Midbrain (tissue), 1 donor: ENCODE data around the gene S100A16.
"Not testable (repeated sequence)": the region's sequence is repeated elsewhere in the genome, so short reads cannot be mapped to it uniquely, and the experiment has no call there.

Experiments used
- DNase-seq: peaks from one replicate; lab custom pipeline; 2025; lab: John Stamatoyannopoulos, UW

S100A16 gene, protein sequence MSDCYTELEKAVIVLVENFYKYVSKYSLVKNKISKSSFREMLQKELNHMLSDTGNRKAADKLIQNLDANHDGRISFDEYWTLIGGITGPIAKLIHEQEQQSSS

GRCh38 chr1:153612755-153613331, at the start of gene S100A16:
TSS of gene S100A16 (minus strand) at chr1:153613137. CDS start at chr1:153608151, 4,986 bp downstream.
- DNase-seq: peak; percentile 39

- DNase-seq: no peak
Observed at GRCh38 chr1:153662269-153662668, 49.3 kb upstream of the S100A16 start.

DNA sequence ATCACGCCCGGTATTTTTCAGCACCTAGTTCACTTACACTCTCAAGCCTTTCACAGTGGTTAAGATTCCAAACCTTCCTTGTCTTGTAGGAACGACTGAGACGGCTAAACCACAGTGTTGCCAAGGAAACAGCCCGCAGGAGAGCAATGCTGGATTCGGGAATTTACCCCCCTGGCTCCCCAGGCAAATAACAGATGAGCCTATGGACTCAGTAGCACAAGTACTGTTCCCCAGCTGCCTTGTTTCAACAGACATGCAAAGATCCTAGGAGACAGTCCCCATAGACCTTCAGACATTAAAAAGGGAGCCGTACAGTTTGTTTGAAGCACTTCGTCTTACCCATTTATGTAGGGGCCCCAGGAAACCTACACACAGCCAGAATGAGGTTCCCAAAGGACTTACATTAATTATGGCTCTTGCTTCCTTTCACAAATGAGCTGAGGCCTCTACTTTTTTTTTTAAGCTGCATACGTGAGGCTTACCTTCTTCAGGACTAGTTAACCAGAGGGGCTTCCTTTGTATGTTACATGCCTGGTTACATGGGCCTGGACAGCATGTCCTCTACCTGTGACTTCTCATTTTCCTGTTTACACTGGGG, 48.3 kb upstream of the S100A16 start:
- no peak for DNase-seq

GRCh38 chr1:153659656-153660055, 46.7 kb upstream of the S100A16 start:
- DNase-seq: no peak

DNA sequence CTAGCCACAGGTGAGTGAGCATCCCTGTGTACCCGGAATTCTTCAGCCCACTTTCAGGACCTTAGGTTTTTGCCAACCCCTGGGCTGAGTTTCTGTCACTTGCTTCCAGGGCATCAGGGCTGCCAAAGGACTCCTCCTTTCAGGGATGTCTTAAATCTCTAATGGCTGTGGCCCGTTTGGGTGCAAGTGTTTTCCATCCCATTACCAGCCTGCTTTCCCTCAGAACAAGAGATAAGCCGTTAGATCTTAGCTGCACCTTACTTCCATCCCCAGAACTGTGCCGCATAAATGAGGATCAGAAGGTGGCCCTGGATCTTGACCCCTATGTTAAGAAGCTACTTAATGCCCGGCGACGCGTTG, 46.2 kb upstream of the S100A16 start:
- DNase-seq: no peak

- DNase-seq: peak; percentile 90
Observed at GRCh38 chr1:153658400-153659174, 45.6 kb upstream of the S100A16 start, which contains the start of gene SNAPIN. TSS of gene SNAPIN (plus strand) at chr1:153658703. CDS start at chr1:153658744, 41 bp downstream.

- no peak for DNase-seq
Observed at GRCh38 chr1:153655333-153655732, 42.4 kb upstream of the S100A16 start.

DNA sequence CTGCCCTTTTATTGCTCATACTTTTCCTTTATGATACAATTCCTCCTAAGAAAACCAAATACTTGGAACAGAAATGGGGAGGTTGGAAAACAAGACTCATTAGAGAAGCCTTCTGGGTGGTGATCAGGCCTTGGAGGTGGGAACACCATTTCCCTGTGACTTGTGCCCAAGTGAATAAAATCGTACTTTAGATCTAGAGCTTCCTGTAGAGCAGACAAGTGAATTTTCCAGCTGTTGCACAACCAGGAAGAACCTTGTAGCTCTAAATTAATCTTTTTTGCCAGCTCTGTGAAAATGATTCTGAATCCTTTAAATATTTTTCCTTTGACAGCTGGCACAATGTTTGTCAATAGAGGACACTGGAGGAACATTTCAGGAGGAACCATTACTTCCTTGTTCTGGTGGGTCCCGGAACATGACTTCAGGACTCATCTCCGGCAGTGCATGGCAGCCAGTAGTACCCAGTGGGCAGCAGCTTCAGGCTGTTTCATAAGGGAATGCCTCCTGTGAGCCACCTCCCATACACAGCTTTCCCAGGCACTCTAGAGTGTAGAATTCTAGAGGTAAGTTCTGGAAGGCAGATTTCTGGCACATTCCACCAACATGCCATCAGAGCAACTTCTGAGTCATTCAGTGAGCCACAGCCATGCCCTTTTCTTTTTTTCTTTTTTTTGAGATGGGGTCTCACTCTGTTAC, 40.0 kb upstream of the S100A16 start:
- no peak for DNase-seq

- no peak for DNase-seq
Observed at GRCh38 chr1:153651771-153652170, 38.8 kb upstream of the S100A16 start.

- peak; percentile 80 for DNase-seq
Observed at GRCh38 chr1:153649863-153650235, 36.9 kb upstream of the S100A16 start.

DNA sequence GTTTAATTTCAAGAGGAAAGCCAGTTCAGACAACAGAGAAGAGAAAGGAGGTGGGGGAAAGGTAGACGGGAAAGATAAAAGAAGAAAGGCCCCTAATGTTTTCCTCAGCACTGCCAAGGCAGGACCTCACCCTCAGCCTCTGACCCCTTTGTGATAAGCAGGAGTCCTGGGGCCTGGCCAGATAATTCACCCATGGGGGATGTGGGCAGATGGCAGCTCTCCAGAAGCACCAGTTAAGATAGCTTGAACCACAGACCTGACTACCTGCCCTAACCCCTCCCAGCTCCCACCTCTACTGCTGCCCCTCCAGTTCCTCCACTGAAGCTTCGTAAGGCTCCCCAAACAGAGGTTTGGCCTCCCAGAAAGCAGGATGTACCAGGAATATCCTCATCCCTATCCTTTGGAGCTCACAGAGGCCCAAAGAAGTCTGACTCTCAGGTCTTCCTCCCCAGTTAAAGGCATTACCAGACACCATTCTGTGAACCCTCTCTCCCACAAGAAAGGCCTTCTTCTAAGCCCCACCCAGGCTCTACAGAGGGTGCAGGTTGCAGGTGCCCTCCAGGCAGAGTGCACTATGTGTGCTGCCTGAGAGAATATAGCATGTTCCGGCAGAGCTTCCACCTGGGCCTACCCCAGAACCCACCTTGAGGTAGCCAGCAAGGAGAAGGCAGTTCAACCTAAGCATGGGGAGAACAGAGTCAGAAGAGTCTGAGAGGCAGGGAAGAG, 36.4 kb upstream of the S100A16 start:
- DNase-seq: no peak

- no peak for DNase-seq
Observed at GRCh38 chr1:153648000-153648643, 35.2 kb upstream of the S100A16 start.

GRCh38 chr1:153647346-153647714, 34.4 kb upstream of the S100A16 start:
- DNase-seq: no peak

DNA sequence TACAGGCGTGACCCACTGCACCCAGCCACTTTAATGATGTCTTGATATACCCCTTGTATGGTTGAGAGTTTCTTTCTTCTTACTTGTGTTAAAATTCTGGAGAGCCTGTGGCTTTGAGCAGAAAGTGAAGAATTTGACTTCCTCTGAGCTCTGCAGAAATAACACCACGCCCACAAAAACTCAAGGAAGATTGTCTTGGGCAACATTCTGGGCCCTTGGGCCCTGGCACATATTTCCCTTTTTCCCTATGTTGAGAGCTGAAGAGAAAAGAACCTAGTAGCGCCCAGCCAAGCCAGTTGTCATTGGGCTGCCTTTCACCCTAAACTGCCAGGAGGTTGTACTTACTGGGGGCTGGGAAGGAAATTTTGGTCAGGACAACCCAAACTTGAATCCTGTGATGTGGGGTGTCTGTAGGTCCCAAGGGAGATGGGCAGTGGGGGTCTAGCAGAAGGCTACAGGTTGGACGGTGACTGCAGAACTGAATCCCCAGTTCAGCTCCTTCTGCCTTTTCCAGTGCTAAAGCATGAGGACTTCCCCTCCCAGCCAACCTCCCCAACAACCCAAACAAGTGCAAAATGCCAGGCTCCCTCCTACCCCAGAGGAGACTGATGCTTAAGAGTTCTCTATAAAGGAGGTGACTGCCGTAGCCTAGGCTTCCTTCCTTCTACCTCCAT, 33.9 kb upstream of the S100A16 start:
- DNase-seq: no peak

DNA sequence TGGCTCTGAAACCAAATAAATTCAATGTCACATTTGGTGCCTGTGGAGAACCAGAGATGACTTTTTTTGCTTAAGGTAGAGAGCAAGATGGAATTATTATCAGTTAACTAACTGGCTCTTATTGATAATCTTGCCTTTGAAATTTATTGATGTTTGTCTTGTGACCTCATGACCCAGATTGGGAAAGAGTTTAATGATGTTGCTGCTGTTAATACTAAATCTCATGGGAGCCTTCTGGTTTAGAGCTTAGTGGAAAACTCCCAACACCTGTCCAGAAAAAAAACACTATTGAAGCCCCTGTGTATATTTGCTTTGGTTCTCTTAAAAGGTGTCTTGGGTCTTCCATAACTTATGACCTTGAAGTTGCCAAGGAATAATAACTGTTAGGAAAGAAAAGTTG, 30.9 kb upstream of the S100A16 start:
- no peak for DNase-seq

DNA sequence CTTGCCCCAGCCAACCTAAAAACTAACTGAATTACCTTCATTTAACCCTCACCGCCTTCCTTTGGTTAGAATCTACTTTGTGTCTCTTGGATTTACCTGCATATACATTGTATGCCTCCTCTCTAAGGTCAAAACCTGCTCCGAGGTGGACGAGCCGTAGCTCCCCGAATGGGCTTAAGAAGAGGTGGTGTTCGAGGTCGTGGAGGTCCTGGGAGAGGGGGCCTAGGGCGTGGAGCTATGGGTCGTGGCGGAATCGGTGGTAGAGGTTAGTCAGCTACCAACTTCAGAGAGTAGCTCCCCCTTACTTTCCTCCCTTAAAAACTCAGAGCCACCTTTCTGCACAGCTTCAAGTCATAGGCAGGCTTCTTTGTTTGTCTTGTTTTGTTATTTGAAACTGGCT, 30.2 kb upstream of the S100A16 start:
- no peak for DNase-seq

GRCh38 chr1:153642161-153642560, 29.2 kb upstream of the S100A16 start:
- no peak for DNase-seq

DNA sequence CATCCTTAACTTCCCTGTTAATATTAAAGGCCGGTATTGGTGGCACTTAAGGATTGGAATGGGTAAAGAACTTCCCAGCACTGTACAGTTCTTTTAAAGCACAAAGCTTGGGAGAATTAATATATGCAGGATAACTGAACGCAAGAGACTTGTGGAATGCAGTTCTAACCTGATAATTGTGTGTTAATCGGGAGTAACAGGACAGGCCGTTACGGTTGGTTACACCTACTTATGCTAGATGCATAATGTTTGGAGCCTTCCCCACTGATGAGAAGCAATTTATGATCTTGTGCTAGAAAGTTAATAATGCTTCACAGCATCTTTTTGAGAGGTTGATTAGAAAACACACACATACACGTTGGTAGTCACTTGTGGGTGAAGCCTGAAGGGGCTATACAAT, 27.9 kb upstream of the S100A16 start:
- no peak for DNase-seq

DNA sequence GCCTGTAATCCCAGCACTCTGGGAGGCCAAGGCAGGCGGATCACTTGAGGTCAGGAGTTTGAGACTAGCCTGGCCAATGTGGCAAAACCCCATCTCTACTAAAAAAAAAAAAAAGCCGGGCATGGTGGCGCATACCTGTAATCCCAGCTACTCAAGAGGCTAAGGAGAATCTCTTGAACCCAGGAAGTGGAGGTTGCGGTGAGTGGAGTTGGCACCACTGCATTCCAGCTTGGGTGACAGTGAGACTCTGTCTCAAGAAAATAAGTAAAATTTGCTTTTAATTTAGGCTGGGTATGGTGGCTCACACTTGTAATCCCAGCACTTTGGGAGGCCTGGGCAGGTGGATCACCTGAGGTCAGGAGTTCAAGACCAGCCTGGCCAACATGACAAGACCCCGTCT, 27.3 kb upstream of the S100A16 start:
- DNase-seq: not testable (repeated sequence)

GRCh38 chr1:153639280-153639679, 26.3 kb upstream of the S100A16 start:
- no peak for DNase-seq

DNA sequence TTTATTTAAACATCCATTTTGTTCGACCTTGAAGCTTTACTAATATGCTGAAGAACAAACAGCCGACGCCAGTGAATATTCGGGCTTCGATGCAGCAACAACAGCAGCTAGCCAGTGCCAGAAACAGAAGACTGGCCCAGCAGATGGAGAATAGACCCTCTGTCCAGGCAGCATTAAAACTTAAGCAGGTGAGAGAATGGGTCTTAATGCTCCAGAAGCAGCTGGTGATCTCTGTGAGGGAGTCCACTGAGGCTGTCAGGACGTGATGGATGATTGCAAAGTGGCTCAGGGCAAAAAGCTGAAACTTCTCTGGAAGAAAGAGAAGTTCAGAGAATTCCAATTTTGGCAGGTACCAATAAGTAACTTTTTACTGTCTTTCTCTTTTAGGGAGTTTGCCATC, 25.3 kb upstream of the S100A16 start:
- no peak for DNase-seq
